ENCODE data around the gene KLRF1.

The KLRF1 gene

DNA sequence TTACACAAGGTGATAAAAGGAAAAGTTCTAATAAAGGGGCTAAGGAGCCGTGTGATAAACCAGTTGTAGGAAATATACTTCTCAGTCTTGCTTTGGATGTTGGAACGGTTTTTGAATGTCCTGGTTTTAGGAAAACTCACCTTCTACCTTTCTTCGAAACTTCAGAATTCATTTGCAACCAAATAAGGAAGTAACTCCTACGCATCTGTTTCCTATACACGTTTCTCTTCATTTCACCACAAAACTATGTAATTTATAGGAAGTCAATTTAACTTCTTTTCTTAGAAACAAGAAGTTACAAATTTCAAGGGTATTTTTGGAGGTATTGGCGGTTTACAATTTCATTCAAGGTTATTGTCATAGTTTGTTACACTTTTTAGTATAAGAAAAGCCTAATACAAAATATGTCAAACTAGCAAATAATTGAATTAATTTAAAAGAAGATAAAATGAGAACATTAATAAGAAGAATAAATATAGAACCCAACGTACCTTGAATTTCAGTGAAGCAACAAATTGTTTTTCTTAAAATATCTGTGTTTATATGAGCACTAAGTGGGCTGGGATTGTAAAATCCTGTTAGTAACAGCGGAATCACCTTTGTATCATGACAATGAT is 33.4 kb upstream of the KLRF1 start:
- no peak for DNase-seq (ENCODE audit: low read depth, low spot score)
- Histone ChIP-seq H3K4me3 (ENCODE audit: low read length) (no peak overlapping the region), H3K27me3 (ENCODE audit: control insufficient read depth, insufficient read depth, low read length) (no peaks in the 10 kb centered on the region), H3K27ac (ENCODE audit: low read length) (no peak overlapping the region), H3K36me3 (ENCODE audit: control insufficient read depth, insufficient read depth, low read length) (no peaks in the 10 kb centered on the region), H3K4me1 (ENCODE audit: control insufficient read depth, insufficient read depth, low read length) (no peaks in the 10 kb centered on the region), H3K9me3 (ENCODE audit: control insufficient read depth, insufficient read depth, low read length) (no peaks in the 10 kb centered on the region)
- WGBS (ENCODE audit: insufficient coverage, insufficient read length) = no CpG with 5 or more reads among the region's 8 CpGs

DNA sequence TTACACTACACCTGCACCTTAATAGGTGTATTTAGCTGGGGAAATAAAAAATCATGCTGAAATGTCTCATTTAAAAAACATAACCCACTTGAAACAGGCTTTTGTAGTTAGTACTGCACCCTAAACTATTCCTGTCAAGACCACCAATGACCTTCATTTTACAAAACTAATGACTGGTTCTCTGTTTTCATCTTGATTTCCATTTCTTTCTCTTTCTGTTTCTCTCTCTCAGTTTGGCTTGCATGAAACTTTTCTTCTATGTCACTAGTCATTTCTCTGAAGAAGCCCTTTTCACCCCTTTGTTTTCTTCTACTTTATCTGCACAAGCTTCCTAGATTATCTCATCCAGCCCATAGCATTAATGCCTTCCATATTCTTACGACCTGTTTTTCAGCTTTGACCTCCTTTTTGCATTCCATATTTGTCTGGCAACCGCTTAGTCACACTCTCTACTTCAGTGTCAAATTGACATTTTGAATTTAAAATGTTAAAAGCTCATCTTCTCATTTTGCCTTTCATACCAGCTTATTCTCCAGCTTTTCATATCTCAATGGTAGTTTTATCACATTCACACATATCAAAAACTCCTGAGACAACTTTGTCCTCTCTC is 32.7 kb upstream of the KLRF1 start:
- no peak for DNase-seq (ENCODE audit: low read depth, low spot score)

GRCh38 chr12:9795945-9796344 is 31.3 kb upstream of the KLRF1 start:
- Histone ChIP-seq H3K9me3 (ENCODE audit: control insufficient read depth, insufficient read depth, low read length) (no peaks in the 10 kb centered on the region), H3K36me3 (ENCODE audit: control insufficient read depth, insufficient read depth, low read length) (no peaks in the 10 kb centered on the region), H3K4me1 (ENCODE audit: control insufficient read depth, insufficient read depth, low read length) (no peaks in the 10 kb centered on the region), H3K27me3 (ENCODE audit: control insufficient read depth, insufficient read depth, low read length) (no peaks in the 10 kb centered on the region), H3K27ac (ENCODE audit: low read length) (no peak overlapping the region), H3K4me3 (ENCODE audit: low read length) (no peak overlapping the region)
- no CpG with 5 or more reads among the region's 2 CpGs for WGBS (ENCODE audit: insufficient coverage, insufficient read length)
- no peak for DNase-seq (ENCODE audit: low read depth, low spot score)

More for the DNA sequence above, 32.7 kb upstream of the KLRF1 start:
- H3K27ac ChIP-seq (ENCODE audit: low read length) = no peak overlapping the region
- WGBS (ENCODE audit: insufficient coverage, insufficient read length) = no CpG with 5 or more reads among the region's 2 CpGs
- no peaks in the 10 kb centered on the region for H3K27me3 ChIP-seq (ENCODE audit: control insufficient read depth, insufficient read depth, low read length)
- no peak overlapping the region for H3K4me3 ChIP-seq (ENCODE audit: low read length)
- no peaks in the 10 kb centered on the region for H3K36me3 ChIP-seq (ENCODE audit: control insufficient read depth, insufficient read depth, low read length)
- H3K4me1 ChIP-seq (ENCODE audit: control insufficient read depth, insufficient read depth, low read length) = no peaks in the 10 kb centered on the region
- H3K9me3 ChIP-seq (ENCODE audit: control insufficient read depth, insufficient read depth, low read length) = no peaks in the 10 kb centered on the region

DNA sequence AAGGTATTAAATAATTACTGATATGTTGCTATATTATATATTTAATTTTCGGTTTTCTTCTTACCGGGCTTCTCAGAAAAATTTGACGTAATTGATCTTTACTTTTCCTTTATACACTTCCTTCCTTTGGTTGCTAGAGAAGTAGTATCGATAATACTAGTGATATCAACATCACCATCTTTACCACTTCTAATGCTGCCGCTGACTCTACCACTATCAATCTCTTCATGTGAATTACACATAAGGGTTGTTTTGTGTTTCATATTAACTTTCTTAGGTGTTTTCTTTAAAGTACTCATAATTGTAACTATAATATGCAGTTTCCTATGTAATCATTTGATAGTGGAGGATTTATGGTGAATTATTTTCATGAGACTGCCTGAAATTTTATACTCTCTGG is 30.9 kb upstream of the KLRF1 start:
- Histone ChIP-seq H3K27me3 (ENCODE audit: control insufficient read depth, insufficient read depth, low read length) (no peaks in the 10 kb centered on the region), H3K4me1 (ENCODE audit: control insufficient read depth, insufficient read depth, low read length) (no peaks in the 10 kb centered on the region), H3K4me3 (ENCODE audit: low read length) (no peak overlapping the region), H3K27ac (ENCODE audit: low read length) (no peak overlapping the region), H3K9me3 (ENCODE audit: control insufficient read depth, insufficient read depth, low read length) (no peaks in the 10 kb centered on the region), H3K36me3 (ENCODE audit: control insufficient read depth, insufficient read depth, low read length) (no peaks in the 10 kb centered on the region)
- WGBS (ENCODE audit: insufficient coverage, insufficient read length) = no CpG with 5 or more reads among the region's 5 CpGs
- DNase-seq (ENCODE audit: low read depth, low spot score) = no peak

- H3K4me1 ChIP-seq (ENCODE audit: control insufficient read depth, insufficient read depth, low read length) = no peaks in the 10 kb centered on the region
- H3K9me3 ChIP-seq (ENCODE audit: control insufficient read depth, insufficient read depth, low read length) = no peaks in the 10 kb centered on the region
- H3K36me3 ChIP-seq (ENCODE audit: control insufficient read depth, insufficient read depth, low read length) = no peaks in the 10 kb centered on the region
- DNase-seq (ENCODE audit: low read depth, low spot score) = no peak
- WGBS (ENCODE audit: insufficient coverage, insufficient read length) = no CpG with 5 or more reads among the region's 7 CpGs
- no peak overlapping the region for H3K27ac ChIP-seq (ENCODE audit: low read length)
- no peak overlapping the region for H3K4me3 ChIP-seq (ENCODE audit: low read length)
- no peaks in the 10 kb centered on the region for H3K27me3 ChIP-seq (ENCODE audit: control insufficient read depth, insufficient read depth, low read length)
Observed at GRCh38 chr12:9796971-9797370, 30.3 kb upstream of the KLRF1 start.

DNA sequence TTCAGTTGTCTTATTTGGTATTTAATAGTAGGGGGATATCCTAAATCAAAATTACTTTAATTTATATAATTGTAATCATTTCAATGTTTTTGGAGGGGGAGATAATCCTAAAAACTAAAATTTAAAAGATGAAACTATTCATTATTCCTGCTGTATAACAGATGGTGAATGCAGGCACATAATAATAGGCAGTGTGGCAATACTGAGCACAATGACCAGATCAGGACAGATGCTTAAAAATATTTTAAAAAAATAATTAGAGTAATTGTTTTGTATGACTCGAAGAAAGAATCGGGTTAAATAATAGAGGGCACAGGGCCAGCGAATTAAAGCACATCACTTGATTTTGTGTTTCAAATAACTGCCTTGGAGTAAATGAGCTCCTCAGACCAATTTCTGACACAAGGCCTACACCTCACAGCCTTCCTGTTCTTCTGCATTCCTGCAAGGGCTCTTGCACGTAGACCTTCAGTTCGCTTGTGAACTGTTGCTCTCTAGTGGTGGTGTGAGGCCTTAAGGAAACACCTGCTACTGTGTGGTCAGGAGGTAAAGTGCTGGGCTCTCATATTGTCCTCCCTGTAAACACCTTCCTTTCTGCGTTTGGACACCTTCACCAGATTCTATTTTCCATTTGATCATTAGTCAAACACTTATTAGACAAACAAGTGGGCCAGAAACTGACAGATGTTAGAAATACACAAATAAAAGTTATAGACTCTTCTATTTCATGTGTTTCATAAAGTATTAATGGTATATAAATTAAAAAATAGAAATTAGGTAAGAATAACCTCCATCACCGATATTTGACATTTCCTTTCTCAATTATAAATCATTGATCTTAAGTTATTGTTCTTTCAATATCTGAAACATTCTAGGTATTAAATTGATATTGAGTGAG is 29.3 kb upstream of the KLRF1 start:
- no peaks in the 10 kb centered on the region for H3K36me3 ChIP-seq (ENCODE audit: control insufficient read depth, insufficient read depth, low read length)
- H3K9me3 ChIP-seq (ENCODE audit: control insufficient read depth, insufficient read depth, low read length) = no peaks in the 10 kb centered on the region
- 100% methylated on average over 2 of the region's 7 CpGs for WGBS (ENCODE audit: insufficient coverage, insufficient read length)
- peak; percentile 76 for DNase-seq (ENCODE audit: low read depth, low spot score)
- no peaks in the 10 kb centered on the region for H3K27me3 ChIP-seq (ENCODE audit: control insufficient read depth, insufficient read depth, low read length)
- H3K4me3 ChIP-seq (ENCODE audit: low read length) = no peak overlapping the region
- no peaks in the 10 kb centered on the region for H3K4me1 ChIP-seq (ENCODE audit: control insufficient read depth, insufficient read depth, low read length)
- H3K27ac ChIP-seq (ENCODE audit: low read length) = no peak overlapping the region

DNA sequence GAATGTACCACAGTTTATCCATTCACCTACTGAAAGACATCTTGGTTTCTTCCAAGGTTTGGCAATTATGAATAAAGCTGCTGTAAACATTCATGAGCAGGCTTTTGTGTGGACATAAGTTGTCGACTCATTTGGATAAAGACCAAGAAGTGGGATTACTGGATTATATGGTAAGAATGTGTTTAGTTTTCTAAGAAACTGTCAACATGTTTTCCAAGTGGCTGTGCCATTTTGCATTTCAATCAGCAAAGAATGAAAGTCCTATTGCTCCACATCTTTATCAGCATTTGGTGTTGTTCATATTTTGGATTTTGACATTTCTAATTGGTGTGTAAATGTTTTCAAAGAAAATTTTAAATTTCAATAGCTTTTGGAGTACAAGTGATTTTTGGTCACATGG is 27.3 kb upstream of the KLRF1 start:
- no peak for DNase-seq (ENCODE audit: low read depth, low spot score)
- Histone ChIP-seq H3K27ac (ENCODE audit: low read length) (no peak overlapping the region), H3K9me3 (ENCODE audit: control insufficient read depth, insufficient read depth, low read length) (no peaks in the 10 kb centered on the region), H3K4me1 (ENCODE audit: control insufficient read depth, insufficient read depth, low read length) (no peaks in the 10 kb centered on the region), H3K4me3 (ENCODE audit: low read length) (no peak overlapping the region), H3K27me3 (ENCODE audit: control insufficient read depth, insufficient read depth, low read length) (no peaks in the 10 kb centered on the region), H3K36me3 (ENCODE audit: control insufficient read depth, insufficient read depth, low read length) (no peaks in the 10 kb centered on the region)
- no CpG with 5 or more reads among the region's 1 CpG for WGBS (ENCODE audit: insufficient coverage, insufficient read length)

DNA sequence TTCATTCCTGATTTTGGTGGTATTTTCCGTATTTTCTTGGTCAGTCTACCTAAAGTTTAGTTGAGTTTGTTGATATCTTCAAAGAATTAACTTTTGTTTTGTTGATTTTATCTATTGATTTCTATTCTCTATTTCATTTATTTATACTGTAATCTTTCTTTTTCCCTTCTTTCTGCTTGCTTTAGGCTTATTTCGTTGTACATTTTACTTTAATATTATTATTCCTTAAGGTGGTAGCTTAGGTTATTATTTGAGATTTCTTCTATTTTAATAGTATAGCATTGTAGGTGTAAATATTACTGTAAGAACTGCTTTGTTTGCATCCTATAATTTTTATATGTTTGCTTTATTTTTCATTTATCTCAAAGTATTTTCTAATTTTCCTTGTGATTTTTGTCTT is 21.4 kb upstream of the KLRF1 start:
- H3K27me3 ChIP-seq (ENCODE audit: control insufficient read depth, insufficient read depth, low read length) = no peaks in the 10 kb centered on the region
- WGBS (ENCODE audit: insufficient coverage, insufficient read length) = no CpG with 5 or more reads among the region's 2 CpGs
- no peaks in the 10 kb centered on the region for H3K36me3 ChIP-seq (ENCODE audit: control insufficient read depth, insufficient read depth, low read length)

DNA sequence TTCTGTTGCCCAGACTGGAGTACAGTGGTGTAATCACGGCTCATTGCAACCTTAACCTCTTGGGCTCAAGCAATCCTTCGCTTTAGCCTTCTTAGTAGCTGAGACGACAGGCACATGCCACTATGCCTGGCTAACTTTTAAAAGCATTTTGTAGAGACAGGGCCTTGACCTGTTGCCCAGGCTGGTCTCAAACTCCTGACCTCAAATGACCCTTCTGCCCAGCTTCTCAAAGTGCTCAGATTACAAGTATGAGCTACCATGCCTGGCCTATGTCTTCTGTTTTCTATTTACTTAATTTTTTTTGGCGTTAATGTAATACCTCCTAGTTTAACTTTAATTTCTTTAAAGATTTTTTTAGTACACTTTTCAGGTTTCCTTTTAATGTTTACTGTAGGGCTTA is 20.6 kb upstream of the KLRF1 start:
- H3K4me1 ChIP-seq (ENCODE audit: control insufficient read depth, insufficient read depth, low read length) = no peaks in the 10 kb centered on the region
- WGBS (ENCODE audit: insufficient coverage, insufficient read length) = no CpG with 5 or more reads among the region's 4 CpGs
- no peaks in the 10 kb centered on the region for H3K9me3 ChIP-seq (ENCODE audit: control insufficient read depth, insufficient read depth, low read length)
- no peak overlapping the region for H3K4me3 ChIP-seq (ENCODE audit: low read length)
- no peaks in the 10 kb centered on the region for H3K27me3 ChIP-seq (ENCODE audit: control insufficient read depth, insufficient read depth, low read length)
- no peak overlapping the region for H3K27ac ChIP-seq (ENCODE audit: low read length)
- no peaks in the 10 kb centered on the region for H3K36me3 ChIP-seq (ENCODE audit: control insufficient read depth, insufficient read depth, low read length)
- no peak for DNase-seq (ENCODE audit: low read depth, low spot score)

More for the DNA sequence above, 21.4 kb upstream of the KLRF1 start:
- no peak for DNase-seq (ENCODE audit: low read depth, low spot score)
- no peaks in the 10 kb centered on the region for H3K4me1 ChIP-seq (ENCODE audit: control insufficient read depth, insufficient read depth, low read length)
- no peaks in the 10 kb centered on the region for H3K9me3 ChIP-seq (ENCODE audit: control insufficient read depth, insufficient read depth, low read length)
- H3K27ac ChIP-seq (ENCODE audit: low read length) = no peak overlapping the region
- no peak overlapping the region for H3K4me3 ChIP-seq (ENCODE audit: low read length)

- no CpG with 5 or more reads among the region's 3 CpGs for WGBS (ENCODE audit: insufficient coverage, insufficient read length)
- H3K27me3 ChIP-seq (ENCODE audit: control insufficient read depth, insufficient read depth, low read length) = no peaks in the 10 kb centered on the region
- H3K27ac ChIP-seq (ENCODE audit: low read length) = no peak overlapping the region
- no peaks in the 10 kb centered on the region for H3K4me1 ChIP-seq (ENCODE audit: control insufficient read depth, insufficient read depth, low read length)
- DNase-seq (ENCODE audit: low read depth, low spot score) = no peak
- no peak overlapping the region for H3K4me3 ChIP-seq (ENCODE audit: low read length)
- H3K36me3 ChIP-seq (ENCODE audit: control insufficient read depth, insufficient read depth, low read length) = no peaks in the 10 kb centered on the region
- H3K9me3 ChIP-seq (ENCODE audit: control insufficient read depth, insufficient read depth, low read length) = no peaks in the 10 kb centered on the region
Observed at GRCh38 chr12:9808504-9808903, 18.8 kb upstream of the KLRF1 start.
